Dedifferentiated amniotic fluid mesenchymal stem cell (primary cell): ENCODE data around the gene SOCS2.
"Not testable (repeated sequence)": the region's sequence is repeated elsewhere in the genome, so short reads cannot be mapped to it uniquely, and the experiment has no call there.

ENCODE experiments used
- DNase-seq: peaks from one replicate; pipeline ENCODE4 v3.0.0-alpha.2; 2016; ENCODE audit errors: extremely low spot score

Gene SOCS2

GRCh38 chr12:93571925-93572711 is at the start of gene SOCS2:
SOCS2 (plus strand) TSS chr12:93572675; CDS start chr12:93572898, 223 bp downstream.
- no peak for DNase-seq

- no peak for DNase-seq
Measured at GRCh38 chr12:93524386-93525133, 47.9 kb upstream of the SOCS2 start.

GRCh38 chr12:93526786-93527428 is 45.6 kb upstream of the SOCS2 start:
- peak; percentile 90 for DNase-seq

GRCh38 chr12:93530358-93530757 is 42.1 kb upstream of the SOCS2 start:
- DNase-seq: no peak

- DNase-seq: no peak
Measured at GRCh38 chr12:93533310-93533709, 39.2 kb upstream of the SOCS2 start.

GRCh38 chr12:93536111-93536765 is 36.2 kb upstream of the SOCS2 start:
- no peak for DNase-seq

GRCh38 chr12:93536766-93537488 is 35.5 kb upstream of the SOCS2 start:
- DNase-seq: no peak

- DNase-seq: no peak
Measured at GRCh38 chr12:93537769-93538168, 34.7 kb upstream of the SOCS2 start.

GRCh38 chr12:93539821-93540220 is 32.7 kb upstream of the SOCS2 start:
- DNase-seq: no peak

GRCh38 chr12:93540466-93540865 is 32.0 kb upstream of the SOCS2 start:
- no peak for DNase-seq

GRCh38 chr12:93541578-93542225 is 30.8 kb upstream of the SOCS2 start:
- DNase-seq: no peak

- DNase-seq: no peak
Measured at GRCh38 chr12:93547778-93548177, 24.7 kb upstream of the SOCS2 start.

- DNase-seq: no peak
Measured at GRCh38 chr12:93549174-93549573, 23.3 kb upstream of the SOCS2 start.

GRCh38 chr12:93550748-93551611 is 21.5 kb upstream of the SOCS2 start:
- DNase-seq: no peak

- DNase-seq: no peak
Measured at GRCh38 chr12:93552427-93552826, 20.0 kb upstream of the SOCS2 start.

GRCh38 chr12:93557879-93558278 is 14.6 kb upstream of the SOCS2 start:
- DNase-seq: not testable (repeated sequence)

GRCh38 chr12:93558685-93559084 is 13.8 kb upstream of the SOCS2 start:
- DNase-seq: not testable (repeated sequence)

- no peak for DNase-seq
Measured at GRCh38 chr12:93563807-93564538, 8.5 kb upstream of the SOCS2 start.

- DNase-seq: no peak
Measured at GRCh38 chr12:93565760-93566159, 6.7 kb upstream of the SOCS2 start.
